GM19397 (cell line): ENCODE measurements around the gene NEMP2.

Experiments
- ATAC-seq: cut with Tn5 transposase; IDR thresholded peaks from one replicate; pipeline ENCODE4 v1.9.1; 2021; ENCODE audit warnings: mild to moderate bottlenecking, moderate library complexity; ENCODE audit not compliant: unreplicated experiment

NEMP2 gene

GRCh38 chr2:190458352-190459107, 76.0 kb downstream of the NEMP2 start:
- ATAC-seq = no peak

DNA sequence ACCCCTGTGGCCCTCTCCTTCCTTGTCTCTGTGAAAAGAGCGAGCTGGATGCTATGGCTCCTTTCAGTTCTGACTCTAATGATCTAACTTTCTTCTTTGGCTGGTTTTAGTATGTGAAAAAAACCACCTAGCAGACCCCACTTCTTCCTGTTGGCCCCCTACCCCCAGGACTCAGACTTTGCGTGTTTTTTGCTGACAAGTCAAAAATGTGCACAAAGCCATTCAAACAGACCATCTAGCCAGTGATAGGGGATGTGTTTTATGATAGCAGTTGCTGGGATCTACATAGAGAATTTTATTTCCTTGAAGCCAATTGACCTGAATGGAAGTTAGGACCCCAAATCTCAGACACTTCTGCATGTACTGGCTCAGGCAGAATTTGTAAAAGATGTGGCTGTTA, 77.3 kb downstream of the NEMP2 start:
- no peak for ATAC-seq

- no peak for ATAC-seq
These were observed 77.7 kb downstream of the NEMP2 start for GRCh38 chr2:190456833-190457232.

DNA sequence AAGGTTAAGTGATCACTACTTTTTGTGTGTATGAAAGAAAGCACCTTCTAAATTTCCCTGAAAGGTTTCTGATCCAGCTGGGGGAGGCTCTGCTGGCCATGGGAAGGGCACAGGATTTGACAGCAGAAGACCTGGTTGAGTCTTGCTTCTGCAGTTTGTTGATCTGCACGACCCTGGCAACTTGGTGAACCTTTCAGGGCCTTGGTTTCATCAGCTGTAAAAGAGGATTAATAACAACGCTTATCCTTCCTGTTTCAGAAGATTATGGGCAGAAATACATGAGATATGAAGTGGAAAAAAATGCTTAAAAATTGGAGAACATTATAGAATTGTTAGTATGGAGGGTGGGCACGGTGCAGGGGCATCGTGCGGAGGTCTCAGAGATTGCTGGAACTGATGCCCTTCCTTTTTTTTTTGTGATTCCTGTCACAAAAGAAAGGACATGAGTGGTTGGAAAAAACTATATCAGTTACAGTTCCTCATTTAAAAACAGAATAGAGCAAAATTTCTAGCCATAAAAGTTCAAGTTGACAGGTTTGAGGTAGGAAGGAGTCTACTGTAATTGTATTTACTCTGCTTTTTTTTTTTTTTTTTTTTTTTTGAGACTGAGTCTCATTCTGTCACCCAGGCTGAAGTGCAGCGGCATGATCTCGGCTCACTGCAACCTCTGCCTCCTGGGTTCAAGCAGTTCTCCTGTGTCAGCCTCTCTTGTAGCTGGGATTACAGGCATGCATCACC, 79.0 kb downstream of the NEMP2 start:
- no peak for ATAC-seq

- no peak for ATAC-seq
These were observed 79.7 kb downstream of the NEMP2 start for GRCh38 chr2:190454795-190455194.
